ENCODE data around the gene AP2B1. TPM values are rescaled to one million over a fixed set of nuclear protein-coding genes. Genes with fewer than 3 reads are reported as not detected.

AP2B1 gene
- total and polyA plus RNA-seq, 9 of the 15 experiments (the other 6 are each of a cell fraction or from before 2014, with no cell fraction given): 60.1 to 287 (median 105) TPM

DNA sequence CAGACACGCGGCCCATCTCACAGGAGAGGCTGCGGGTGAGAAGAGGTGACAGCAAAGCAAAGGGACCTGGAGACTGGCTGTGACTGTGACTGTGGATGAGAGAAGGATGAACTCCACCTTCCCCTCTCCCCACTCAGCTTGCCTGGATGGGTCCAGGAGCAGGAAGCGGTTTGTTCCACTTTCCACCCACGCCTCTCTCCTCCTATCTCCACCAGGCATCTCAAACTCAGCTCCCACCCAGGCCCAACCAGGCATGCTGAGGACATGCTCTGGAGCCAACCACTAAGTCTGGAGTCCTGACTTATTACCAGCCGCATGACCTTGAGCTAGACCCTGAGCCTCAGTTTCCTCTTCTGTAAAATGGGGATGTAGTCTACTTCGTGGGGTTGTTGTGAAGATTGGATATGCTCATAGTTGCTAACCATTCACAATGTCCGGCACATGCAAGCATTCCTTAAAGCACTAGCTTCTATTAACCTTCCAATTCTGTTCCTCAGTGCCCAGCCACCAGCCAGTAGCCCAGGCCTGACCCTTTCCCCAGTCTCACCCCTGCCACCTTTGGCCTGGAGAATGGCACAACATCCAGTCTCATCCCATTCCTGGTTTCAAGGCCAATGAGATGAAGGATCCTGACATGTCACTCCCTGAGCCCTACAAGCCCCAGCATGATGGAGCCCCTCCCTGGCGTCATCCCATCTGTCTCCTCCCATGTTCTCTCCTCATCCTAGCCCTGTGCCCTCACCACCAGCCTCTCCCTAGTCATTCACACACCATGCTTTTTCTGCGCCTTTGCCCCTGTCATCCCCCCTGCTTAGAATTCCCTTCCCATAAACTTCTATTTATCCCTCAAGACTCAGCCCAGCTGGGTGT lies 163.6 kb downstream of the AP2B1 start (continued):
- no peak for TF ChIP-seq ETS2 (tag; IDR thresholded peaks at IDR 0.05; ENCODE audit: borderline replicate concordance, poor library complexity, severe bottlenecking)
- no peak for TF ChIP-seq GATA2 (CRISPR knock-in tag; IDR thresholded peaks at IDR 0.05)
- TF ChIP-seq MBD2 (IDR thresholded peaks at IDR 0.05; ENCODE audit: borderline replicate concordance, low read depth): no peak
- TF ChIP-seq TARDBP (IDR thresholded peaks at IDR 0.05): no peak
- TF ChIP-seq MIER1 (IDR thresholded peaks at IDR 0.05; ENCODE audit: low read depth): no peak
- no peak for TF ChIP-seq MTF1 (CRISPR knock-in tag; IDR thresholded peaks at IDR 0.05; ENCODE audit: borderline replicate concordance)
- peak; percentile 91 for TF ChIP-seq EGR1 (conservative IDR thresholded peaks at IDR 0.05)
- TF ChIP-seq, protein P1, sequence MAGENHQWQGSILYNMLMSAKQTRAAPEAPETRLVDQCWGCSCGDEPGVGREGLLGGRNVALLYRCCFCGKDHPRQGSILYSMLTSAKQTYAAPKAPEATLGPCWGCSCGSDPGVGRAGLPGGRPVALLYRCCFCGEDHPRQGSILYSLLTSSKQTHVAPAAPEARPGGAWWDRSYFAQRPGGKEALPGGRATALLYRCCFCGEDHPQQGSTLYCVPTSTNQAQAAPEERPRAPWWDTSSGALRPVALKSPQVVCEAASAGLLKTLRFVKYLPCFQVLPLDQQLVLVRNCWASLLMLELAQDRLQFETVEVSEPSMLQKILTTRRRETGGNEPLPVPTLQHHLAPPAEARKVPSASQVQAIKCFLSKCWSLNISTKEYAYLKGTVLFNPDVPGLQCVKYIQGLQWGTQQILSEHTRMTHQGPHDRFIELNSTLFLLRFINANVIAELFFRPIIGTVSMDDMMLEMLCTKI (IDR thresholded peaks at IDR 0.05; ENCODE audit: partially characterized antibody): no peak
- no peak for TF ChIP-seq ZBTB1 (CRISPR knock-in tag; IDR thresholded peaks at IDR 0.05; ENCODE audit: borderline replicate concordance, low read depth)
- TF ChIP-seq, protein P2, sequence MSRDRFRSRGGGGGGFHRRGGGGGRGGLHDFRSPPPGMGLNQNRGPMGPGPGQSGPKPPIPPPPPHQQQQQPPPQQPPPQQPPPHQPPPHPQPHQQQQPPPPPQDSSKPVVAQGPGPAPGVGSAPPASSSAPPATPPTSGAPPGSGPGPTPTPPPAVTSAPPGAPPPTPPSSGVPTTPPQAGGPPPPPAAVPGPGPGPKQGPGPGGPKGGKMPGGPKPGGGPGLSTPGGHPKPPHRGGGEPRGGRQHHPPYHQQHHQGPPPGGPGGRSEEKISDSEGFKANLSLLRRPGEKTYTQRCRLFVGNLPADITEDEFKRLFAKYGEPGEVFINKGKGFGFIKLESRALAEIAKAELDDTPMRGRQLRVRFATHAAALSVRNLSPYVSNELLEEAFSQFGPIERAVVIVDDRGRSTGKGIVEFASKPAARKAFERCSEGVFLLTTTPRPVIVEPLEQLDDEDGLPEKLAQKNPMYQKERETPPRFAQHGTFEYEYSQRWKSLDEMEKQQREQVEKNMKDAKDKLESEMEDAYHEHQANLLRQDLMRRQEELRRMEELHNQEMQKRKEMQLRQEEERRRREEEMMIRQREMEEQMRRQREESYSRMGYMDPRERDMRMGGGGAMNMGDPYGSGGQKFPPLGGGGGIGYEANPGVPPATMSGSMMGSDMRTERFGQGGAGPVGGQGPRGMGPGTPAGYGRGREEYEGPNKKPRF (IDR thresholded peaks at IDR 0.05; ENCODE audit: low read depth, low read length): no peak
- no peak for TF ChIP-seq LCOR (CRISPR knock-in tag; IDR thresholded peaks at IDR 0.05)
- 0 out of 2 replicates have a peak, but pooled peaks have one; percentile 40 for TF ChIP-seq PTBP1 (IDR thresholded peaks at IDR 0.05; ENCODE audit: low read depth, low read length)
- no peak for TF ChIP-seq ZFP1 (CRISPR knock-in tag; IDR thresholded peaks at IDR 0.05)
- TF ChIP-seq ZNF146 (CRISPR knock-in tag; IDR thresholded peaks at IDR 0.05; ENCODE audit: unreplicated experiment): no peak
- no peak for TF ChIP-seq BDP1 (IDR thresholded peaks at IDR 0.05; ENCODE audit: insufficient read depth, insufficient read length)
- TF ChIP-seq, protein P3, sequence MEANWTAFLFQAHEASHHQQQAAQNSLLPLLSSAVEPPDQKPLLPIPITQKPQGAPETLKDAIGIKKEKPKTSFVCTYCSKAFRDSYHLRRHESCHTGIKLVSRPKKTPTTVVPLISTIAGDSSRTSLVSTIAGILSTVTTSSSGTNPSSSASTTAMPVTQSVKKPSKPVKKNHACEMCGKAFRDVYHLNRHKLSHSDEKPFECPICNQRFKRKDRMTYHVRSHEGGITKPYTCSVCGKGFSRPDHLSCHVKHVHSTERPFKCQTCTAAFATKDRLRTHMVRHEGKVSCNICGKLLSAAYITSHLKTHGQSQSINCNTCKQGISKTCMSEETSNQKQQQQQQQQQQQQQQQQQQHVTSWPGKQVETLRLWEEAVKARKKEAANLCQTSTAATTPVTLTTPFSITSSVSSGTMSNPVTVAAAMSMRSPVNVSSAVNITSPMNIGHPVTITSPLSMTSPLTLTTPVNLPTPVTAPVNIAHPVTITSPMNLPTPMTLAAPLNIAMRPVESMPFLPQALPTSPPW (CRISPR knock-in tag; IDR thresholded peaks at IDR 0.05): no peak
- TF ChIP-seq YY1 (IDR thresholded peaks at IDR 0.05; ENCODE audit: borderline replicate concordance in 1 of 3, control insufficient read depth in 1 of 3, extremely low read depth in 1 of 3, insufficient read depth in 3 of 3, insufficient read length in 1 of 3, insufficient replicate concordance in 2 of 3, low read depth in 1 of 3, low read length in 2 of 3): no peak
- TF ChIP-seq CXXC5 (CRISPR knock-in tag; IDR thresholded peaks at IDR 0.05): no peak
- no peak for TF ChIP-seq ZNF134 (CRISPR knock-in tag; conservative IDR thresholded peaks at IDR 0.05)

Data from K562 (cell line).